Upper lobe of left lung (tissue), 4 donors: Measurements from ENCODE around the gene EVI5L.

ENCODE experiments used
- POLR2A ChIP-seq, 4 donors: fragments of 450-650 bp; IDR thresholded peaks; one replicate each; pipeline ENCODE4 v1.5.1; 2016 to 2017; ENCODE audit warnings: antibody characterized with exemption in 4 of 4, mild to moderate bottlenecking in 2 of 4
- POLR2AphosphoS5 ChIP-seq, 2 donors: sonication (generic); formaldehyde crosslinking; IDR thresholded peaks; one replicate each; pipeline ENCODE4 v1.5.1; 2017; ENCODE audit warnings: antibody characterized with exemption in 2 of 2
- TF ChIP-seq, protein P1 (sequence below), 6 experiments: fragments of 450-650 bp in 4 of 6; fragments of 200-600 bp in 2 of 6; sonication (generic) in 2 of 6; IDR thresholded peaks; one replicate each; pipeline ENCODE4 v1.5.1; 2016 to 2019; ENCODE audit warnings: antibody characterized with exemption in 6 of 6

DNA sequence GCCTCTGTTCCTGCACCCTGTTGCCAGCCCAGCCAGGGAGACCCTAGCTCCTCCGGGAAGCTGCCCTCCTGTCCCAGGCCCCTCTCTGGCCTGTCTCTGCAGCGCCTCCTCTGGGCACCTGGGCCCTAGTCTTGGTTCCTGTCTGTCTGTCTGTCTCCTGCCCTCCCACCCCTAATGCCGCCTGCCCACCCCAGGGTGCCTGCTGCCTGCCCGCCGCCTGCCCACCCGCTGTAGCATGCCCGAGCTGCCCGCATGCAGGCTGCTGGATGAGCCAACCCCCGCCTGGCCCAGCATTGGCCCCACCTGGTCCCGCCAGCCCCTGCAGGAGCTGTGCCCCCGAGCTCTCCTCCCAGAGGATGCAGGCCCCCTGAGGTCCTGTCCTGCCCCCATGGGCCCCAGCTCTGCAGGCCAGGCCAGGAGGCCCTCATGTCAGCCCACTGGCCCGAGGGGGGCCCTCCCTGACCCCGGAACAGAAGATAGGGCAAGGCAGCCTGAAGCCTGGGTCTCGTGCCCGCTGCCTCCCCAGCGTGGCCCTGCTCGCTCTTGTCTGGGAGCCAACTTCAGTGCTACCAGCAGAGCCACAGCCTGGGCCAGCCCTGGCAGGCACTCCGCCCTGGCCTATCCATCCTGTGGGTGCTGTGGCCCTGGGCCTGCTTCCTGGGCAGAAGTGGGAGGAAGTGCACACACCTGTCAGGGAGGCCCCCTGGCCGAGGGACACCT, 78.9 kb downstream of the EVI5L start:
- TF ChIP-seq POLR2A (IDR thresholded peaks at IDR 0.05) = no peak
- TF ChIP-seq, protein P1, sequence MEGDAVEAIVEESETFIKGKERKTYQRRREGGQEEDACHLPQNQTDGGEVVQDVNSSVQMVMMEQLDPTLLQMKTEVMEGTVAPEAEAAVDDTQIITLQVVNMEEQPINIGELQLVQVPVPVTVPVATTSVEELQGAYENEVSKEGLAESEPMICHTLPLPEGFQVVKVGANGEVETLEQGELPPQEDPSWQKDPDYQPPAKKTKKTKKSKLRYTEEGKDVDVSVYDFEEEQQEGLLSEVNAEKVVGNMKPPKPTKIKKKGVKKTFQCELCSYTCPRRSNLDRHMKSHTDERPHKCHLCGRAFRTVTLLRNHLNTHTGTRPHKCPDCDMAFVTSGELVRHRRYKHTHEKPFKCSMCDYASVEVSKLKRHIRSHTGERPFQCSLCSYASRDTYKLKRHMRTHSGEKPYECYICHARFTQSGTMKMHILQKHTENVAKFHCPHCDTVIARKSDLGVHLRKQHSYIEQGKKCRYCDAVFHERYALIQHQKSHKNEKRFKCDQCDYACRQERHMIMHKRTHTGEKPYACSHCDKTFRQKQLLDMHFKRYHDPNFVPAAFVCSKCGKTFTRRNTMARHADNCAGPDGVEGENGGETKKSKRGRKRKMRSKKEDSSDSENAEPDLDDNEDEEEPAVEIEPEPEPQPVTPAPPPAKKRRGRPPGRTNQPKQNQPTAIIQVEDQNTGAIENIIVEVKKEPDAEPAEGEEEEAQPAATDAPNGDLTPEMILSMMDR (IDR thresholded peaks at IDR 0.05) = no peak
- TF ChIP-seq POLR2AphosphoS5 (IDR thresholded peaks at IDR 0.05) = no peak
